Heart left ventricle (tissue), 13 donors: Measurements from ENCODE around the gene SRGAP1.
"Not testable (repeated sequence)": the region's sequence is repeated elsewhere in the genome, so short reads cannot be mapped to it uniquely, and the experiment has no call there.

Source experiments
- POLR2A ChIP-seq, 2 donors: fragments of 450-650 bp; IDR thresholded peaks; one replicate each; pipeline ENCODE4 v1.6.1; 2017; ENCODE audit warnings: antibody characterized with exemption in 2 of 2, mild to moderate bottlenecking in 2 of 2, moderate library complexity in 2 of 2
- TF ChIP-seq, protein P1 (sequence below), 12 donors: fragments of 200-600 bp; sonication (generic) in 4 of 12; IDR thresholded peaks; one replicate each; pipeline versions ENCODE4 v1.5.0 to v1.8.0; 2018 to 2022; ENCODE audit warnings: antibody characterized with exemption in 12 of 12, mild to moderate bottlenecking in 5 of 12
- donor health status: ischemic (EF 13 %, LVEDD 7.1; RV severe dilation, severe dysfunction).
- donor health status: DM: no; HTN: yes; CAD: no.
- donor health status: DM: no; HTN: no; CAD: no.
- donor health status: ischemic (EF 25% LVEDD 6.9; RV normal size, moderate dysfunction).
- donor health status: ischemic (EF 25% LVEDD 5.7; RV mildly dilated, moderate dysfunction).
- donor health status: ischemic (EF 35%, LVEDD 5.7; RV mildly dilated, moderate dysfunction).
- donor health status: nonischemic (EF 11% LVEDD 7.7; RV severe dilation, severe dysfunction).
- donor health status: DM: yes; HTN: yes; CAD: no.
- donor health status: PGD.
- donor health status: ischemic (EF 29% LVEDD 5.4; RV normal size, mild dysfunction).
- donor health status: nonischemic (EF 23%, LVEDD 6.1; RV moderate dilation, normal function).

DNA sequence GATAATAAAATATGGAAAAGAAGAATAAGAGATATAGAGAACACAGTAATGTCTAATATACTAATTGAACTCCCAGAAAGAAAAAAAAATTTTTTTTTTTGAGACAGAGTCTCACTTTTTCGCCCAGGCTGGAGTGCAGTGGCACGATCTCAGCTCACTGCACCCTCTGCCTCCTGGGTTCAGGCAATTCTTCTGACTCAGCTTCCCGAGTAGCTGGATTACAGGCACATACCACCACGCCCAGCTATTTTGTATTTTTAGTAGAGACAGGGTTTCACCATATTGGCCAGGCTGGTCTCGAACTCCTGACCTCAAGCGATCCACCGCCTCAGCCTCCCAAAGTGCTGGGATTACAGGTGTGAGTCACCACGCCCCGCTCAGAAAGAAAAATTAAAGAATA lies 232.1 kb downstream of the SRGAP1 start:
- TF ChIP-seq, protein P1, sequence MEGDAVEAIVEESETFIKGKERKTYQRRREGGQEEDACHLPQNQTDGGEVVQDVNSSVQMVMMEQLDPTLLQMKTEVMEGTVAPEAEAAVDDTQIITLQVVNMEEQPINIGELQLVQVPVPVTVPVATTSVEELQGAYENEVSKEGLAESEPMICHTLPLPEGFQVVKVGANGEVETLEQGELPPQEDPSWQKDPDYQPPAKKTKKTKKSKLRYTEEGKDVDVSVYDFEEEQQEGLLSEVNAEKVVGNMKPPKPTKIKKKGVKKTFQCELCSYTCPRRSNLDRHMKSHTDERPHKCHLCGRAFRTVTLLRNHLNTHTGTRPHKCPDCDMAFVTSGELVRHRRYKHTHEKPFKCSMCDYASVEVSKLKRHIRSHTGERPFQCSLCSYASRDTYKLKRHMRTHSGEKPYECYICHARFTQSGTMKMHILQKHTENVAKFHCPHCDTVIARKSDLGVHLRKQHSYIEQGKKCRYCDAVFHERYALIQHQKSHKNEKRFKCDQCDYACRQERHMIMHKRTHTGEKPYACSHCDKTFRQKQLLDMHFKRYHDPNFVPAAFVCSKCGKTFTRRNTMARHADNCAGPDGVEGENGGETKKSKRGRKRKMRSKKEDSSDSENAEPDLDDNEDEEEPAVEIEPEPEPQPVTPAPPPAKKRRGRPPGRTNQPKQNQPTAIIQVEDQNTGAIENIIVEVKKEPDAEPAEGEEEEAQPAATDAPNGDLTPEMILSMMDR (IDR thresholded peaks at IDR 0.05), result not testable (repeated sequence)
- TF ChIP-seq POLR2A (IDR thresholded peaks at IDR 0.05), result not testable (repeated sequence)
